HG03103 (cell line): ENCODE results near the gene KATNBL1.
"Not testable (repeated sequence)": the region's sequence is repeated elsewhere in the genome, so short reads cannot be mapped to it uniquely, and the experiment has no call there.

Experiments used
- ATAC-seq: cut with Tn5 transposase; IDR thresholded peaks from one replicate; pipeline ENCODE4 v1.9.1; 2021; ENCODE audit warnings: low read depth; ENCODE audit not compliant: unreplicated experiment

KATNBL1 gene

DNA sequence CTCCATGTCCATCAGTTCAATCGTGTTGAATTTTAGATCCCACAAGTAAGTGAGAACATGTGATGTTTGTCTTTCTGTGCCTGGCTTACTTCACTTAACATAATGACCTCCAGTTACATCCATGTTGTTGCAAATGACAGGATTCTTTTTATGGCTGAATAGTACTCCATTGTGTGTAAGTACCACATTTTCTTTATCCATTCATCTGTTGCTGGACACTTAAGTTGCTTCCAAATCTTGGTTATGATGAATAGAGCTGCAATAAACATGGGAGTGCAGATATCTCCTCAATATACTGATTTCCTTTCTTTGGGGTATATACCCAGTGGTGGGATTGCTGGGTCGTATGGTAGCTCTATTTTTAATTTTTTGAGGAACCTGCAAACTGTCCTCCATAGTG is 89.5 kb downstream of the KATNBL1 start:
- not testable (repeated sequence) for ATAC-seq

DNA sequence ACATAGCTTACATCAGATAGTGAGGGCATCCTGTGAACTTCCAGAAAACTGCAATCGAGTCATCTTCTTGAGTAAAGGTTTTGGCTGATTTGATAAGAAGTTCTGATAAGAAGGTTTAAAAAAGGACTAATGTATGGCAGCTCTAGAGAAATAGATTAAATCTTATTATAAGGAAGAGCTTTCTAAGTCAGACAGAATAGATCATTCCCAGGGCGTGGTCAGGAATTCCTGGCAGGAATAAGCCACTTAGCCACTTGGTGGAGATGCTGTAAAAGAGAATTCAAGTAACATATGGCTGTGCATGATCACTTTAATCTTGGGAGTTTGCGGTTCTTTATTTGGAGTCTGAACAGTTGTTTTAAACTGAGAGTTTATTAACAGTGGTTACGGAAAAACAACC is 90.6 kb downstream of the KATNBL1 start:
- no peak for ATAC-seq

DNA sequence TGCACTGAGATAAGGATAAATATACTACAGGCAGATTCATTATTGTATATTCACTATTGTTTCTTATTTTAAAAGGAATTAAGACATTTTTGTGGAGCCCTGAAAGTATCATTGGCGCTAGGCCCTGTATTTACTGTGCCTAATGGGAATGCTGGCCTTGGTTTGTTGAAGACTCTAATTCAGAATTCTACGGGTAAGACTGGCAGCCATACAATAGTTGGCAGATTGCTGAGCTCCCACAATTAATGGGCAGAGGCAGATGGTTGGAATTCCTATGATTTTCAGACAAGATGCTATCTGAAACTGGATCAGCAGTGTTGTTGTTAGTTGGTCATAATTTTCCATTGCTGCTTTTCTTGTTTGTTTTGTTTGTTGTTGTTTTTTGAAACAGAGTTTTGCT is 93.3 kb downstream of the KATNBL1 start:
- ATAC-seq, result no peak

DNA sequence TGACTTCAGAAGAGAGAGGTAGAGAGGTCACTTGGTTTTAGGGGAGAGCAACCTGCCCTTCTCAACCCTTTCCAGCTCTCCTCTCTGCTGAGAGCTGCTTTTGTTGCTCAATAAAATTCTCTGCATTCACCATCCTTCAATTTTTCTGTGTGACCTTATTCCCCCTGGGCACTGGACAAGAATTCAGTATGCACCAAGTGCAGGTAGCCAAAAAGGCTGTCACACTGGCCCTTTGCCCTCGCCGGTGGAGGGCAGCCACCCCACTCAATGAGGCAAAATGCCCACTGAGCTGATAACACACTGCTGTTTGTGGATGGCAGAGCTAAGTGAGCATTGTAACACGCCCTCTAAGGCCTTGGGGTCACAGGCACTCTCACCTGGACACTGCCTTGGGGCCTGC is 95.2 kb downstream of the KATNBL1 start:
- ATAC-seq, result no peak

DNA sequence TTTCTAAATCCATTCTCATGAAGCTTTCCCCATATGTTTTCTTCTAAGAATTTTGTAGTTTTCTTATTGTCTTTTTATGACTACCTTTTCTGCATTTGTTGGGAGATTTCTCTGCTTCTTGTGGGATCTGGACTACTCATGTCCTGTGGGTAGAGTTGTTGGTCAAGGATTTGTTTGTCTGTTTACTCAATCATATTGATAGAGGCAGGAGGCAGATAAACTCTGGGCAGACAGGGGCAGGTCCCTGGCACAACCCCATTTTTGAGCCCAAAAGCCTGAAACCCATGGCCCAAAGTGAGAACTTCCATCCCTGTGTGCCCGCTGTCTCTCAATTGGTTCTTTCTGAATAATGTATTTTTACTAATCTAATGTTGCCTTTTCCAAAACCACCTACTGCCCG is 95.7 kb downstream of the KATNBL1 start:
- ATAC-seq, result no peak

DNA sequence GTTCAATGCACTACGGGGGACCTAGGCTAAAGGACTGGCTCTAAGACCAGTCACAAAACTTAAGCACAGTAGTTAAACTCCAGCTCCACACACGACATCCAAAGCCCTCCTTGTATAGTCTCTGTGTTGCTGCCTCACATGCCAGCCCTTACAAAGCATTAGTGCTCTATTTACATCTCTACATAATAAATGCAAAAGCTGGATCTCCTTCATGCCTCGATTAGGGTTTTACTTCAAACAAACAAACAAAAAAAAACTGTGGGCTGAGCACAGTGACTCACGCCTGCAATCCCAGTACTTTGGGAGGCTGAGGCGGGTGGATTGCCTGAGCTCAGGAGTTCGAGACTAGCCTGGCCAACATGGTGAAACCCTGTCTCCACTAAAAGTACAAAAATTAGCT is 98.4 kb downstream of the KATNBL1 start:
- ATAC-seq, result no peak

DNA sequence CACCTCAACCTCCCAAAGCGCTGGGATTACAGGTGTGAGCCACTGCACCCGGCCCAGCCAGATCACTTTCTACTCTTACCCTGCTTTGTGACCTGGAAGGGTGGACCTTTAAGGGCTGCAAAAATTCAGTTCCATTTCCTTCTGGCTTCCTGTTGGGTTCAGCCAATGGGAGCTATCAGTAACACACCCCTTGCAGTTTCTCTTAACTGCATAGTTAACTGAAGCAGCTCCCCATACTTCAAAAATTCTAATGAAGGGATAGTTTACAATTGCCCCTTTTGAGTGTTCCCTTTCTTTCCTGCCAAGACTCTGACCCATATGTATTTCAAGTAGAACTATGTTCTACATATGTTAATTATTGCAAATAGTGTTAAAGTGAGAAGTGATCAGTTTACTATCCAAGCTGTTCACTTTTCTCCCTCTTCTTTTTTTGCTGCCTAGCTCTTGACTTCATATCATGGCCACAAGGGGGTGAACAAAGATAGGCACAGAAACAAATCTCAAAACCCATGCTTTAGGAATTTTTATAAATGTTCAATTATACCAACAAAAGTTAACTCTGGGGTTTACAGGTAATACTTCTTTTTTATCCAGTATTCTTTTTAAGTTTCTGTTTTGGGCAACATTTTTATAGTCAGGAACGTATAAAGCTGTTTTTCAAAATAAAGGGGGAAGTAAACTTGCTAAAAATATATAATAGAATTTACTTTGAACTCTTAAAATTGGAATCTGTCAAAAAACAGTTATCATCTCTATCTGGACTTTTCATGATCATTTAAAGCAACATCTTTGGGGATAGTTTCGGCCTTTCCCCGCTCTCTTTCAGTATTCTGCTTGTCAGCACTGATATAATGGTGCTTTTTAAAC is 99.9 kb downstream of the KATNBL1 start:
- ATAC-seq, result no peak

DNA sequence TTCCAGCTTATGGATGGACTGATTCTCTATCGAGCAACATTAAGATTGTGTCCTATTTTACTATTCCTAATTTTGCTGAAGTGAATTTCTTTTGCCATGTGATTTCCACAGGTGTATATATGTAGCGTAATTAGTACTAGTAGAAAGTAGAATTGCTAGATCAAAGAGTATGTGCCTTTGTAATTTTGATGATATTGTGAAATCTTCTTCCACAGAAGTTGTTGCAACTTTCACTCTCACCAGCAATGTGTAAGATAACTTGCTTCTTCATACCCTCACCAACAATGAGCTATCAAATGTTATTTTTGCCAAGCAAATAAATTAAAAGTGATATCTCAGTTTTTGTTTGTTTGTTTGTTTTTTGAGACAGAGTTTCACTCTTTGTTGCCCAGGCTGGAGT is 102.6 kb downstream of the KATNBL1 start:
- no peak for ATAC-seq

DNA sequence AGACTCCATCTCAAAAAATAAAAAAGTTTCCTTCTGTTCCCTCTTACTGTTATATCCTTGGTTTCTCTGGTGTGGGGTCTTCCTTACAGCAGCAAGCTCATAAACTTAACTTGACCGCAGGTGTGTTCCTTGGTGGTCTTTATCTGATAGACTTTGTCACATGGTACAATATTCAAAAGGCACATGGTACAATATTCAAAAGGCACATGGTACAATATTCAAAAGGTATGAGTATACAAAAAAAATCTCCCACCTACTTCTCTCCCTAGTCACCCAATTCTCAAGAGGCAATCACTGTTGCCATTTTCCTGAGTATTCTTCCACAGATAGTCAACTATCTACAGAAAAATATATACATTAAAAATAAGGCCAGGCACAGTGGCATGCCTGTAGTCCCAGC is 103.5 kb downstream of the KATNBL1 start:
- ATAC-seq, result no peak

DNA sequence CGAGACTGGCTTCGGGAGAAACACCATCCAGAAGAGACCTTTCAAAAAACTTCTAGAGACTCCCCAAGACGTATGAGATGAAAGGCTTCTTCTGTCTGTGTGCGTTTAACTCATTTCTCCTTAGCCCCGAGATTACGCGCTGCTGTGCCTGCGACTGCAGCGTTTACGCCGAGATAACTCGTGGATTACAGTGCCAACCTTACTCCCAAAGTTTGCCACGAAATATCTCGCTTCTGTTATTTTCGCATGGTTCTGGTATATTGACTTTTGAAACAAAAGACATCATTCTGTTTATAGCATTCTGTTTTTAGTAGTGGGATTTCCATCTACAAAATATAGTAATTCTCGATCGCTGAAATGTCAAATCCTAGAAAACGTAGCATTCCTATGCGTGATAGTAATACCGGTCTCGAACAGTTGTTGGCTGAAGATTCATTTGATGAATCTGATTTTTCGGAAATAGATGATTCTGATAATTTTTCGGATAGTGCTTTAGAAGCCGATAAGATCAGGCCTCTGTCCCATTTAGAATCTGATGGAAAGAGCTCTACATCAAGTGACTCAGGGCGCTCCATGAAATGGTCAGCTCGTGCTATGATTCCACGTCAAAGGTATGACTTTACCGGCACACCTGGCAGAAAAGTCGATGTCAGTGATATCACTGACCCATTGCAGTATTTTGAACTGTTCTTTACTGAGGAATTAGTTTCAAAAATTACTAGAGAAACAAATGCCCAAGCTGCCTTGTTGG is 107.5 kb downstream of the KATNBL1 start:
- ATAC-seq, result peak; percentile 1

DNA sequence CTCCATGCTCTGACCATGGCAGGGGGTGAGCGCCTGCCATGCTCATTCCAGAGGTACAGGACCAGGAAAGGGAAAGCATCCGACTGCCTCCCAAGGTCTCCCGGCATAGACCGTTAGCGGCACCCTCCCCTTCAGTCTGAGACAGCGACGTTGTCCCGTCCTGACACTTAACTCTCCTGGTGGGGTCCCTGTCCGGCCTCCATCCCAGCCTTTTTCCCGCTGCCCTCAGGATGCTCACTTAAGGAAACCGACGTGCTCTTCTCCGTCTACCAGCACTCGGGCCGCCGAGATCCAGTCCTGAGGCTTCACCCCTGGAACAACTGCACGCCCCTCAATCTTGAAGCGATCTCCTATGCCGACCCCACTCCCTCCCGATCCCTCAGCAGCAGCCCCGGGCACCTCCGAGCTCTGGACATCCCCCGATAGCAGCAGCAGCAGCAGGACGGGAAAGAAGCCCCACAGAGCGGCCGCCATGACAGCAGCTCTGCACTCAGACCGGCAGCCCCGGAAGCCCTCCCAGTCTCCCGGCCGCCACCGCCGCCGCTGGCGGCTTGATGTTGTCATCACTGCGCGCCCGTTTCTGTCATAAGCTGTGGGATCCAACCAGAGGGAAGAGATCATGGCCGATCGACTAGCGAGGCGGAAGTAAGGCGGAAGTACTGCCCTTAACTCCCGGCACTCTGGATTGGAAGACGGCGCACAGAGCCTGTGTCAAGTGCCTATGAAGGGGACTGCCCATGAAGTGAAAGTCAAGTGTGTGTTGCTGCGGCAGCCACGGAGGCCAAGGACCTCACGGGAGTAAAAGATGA is 108.3 kb downstream of the KATNBL1 start, which contains the start of the genes EMC7 and PGBD4:
TSS of gene EMC7 (minus strand) at position 497 of the 809 bp plus-strand sequence. CDS start at position 474, 23 bp downstream.
TSS of gene PGBD4 (plus strand) at position 718 of the 809 bp plus-strand sequence. CDS start 449 bp downstream, outside the sequence.
- peak; percentile 95 for ATAC-seq

DNA sequence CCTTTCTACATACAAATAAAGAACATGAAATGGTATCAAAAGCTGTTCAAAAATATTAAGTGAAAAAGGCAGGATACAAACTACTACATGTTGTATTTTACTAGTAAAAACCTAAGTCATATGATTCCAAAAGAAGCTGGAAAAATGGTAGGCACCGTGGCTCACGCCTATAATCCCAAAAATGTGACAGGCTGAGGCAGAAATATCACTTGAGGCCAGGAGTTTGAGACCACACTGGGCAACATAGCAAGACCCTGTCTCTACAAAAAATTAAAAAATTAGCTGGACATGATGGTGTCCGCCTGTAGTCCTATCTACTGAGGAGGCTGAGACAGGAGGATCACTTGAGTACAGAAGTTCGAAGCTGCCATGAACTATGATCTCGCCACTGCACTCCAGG is 110.0 kb downstream of the KATNBL1 start:
- no peak for ATAC-seq
